Measurements from ENCODE around the gene OTOA.

DNA sequence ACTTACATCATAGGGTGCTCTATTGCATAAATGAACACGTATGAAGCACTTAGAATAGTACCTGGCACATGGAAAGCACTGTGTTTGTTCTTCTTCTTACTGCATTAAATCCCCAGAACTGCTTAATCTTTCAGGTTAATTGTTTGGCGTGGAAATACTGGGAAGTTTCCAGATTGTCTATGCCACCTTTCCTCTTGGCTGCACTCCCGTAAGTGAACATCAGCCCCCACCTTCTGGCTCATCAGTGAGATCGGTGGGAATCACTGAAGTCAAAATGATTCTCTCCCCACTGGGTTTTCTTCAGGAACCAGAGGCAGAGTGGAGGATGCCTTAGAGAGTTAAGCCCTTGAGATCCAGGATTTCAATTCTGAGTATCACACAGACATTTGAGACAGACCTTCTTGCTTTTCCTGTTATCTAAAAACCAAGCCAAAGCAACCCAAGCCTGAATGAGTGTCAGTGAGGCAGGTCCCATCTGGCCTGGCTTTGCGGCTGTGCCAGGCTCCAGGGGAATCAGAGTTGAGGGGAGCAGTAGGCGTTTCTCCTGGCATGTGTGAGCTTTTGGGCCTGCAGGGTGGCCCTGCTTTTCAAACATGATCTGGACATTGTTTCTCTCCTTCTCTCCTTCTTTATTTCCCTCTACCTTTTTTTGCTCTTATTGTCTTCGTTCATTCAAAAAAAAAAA lies 59.1 kb downstream of the OTOA start:
- TF ChIP-seq YY1 (IDR thresholded peaks at IDR 0.05; ENCODE audit: insufficient read depth, insufficient read length) (no peak), ZNF274 (IDR thresholded peaks at IDR 0.05; ENCODE audit: low read depth, low read length) (no peak), SUZ12 (IDR thresholded peaks at IDR 0.05; ENCODE audit: extremely low read depth, insufficient read depth, insufficient read length) (no peak)
